Tibial nerve (tissue), 4 donors: Measurements from ENCODE around the gene CTBP1.

Source experiments
- EP300 ChIP-seq, 2 donors: sonication (generic); formaldehyde crosslinking; IDR thresholded peaks; one replicate each; pipeline ENCODE4 v1.6.1; 2017; ENCODE audit warnings: antibody characterized with exemption in 2 of 2, mild to moderate bottlenecking in 1 of 2
- POLR2A ChIP-seq, 2 donors: fragments of 450-650 bp; IDR thresholded peaks; one replicate each; pipeline ENCODE4 v1.6.1; 2017; ENCODE audit warnings: antibody characterized with exemption in 2 of 2, mild to moderate bottlenecking in 2 of 2, moderate library complexity in 2 of 2
- TF ChIP-seq, protein P1 (sequence below), 5 experiments: fragments of 200-600 bp in 3 of 5; fragments of 450-650 bp in 2 of 5; sonication (generic) in 3 of 5; IDR thresholded peaks; one replicate each; pipeline ENCODE4 v1.5.1; 2016 to 2019; ENCODE audit warnings: antibody characterized with exemption in 5 of 5, mild to moderate bottlenecking in 3 of 5, moderate library complexity in 2 of 5

DNA sequence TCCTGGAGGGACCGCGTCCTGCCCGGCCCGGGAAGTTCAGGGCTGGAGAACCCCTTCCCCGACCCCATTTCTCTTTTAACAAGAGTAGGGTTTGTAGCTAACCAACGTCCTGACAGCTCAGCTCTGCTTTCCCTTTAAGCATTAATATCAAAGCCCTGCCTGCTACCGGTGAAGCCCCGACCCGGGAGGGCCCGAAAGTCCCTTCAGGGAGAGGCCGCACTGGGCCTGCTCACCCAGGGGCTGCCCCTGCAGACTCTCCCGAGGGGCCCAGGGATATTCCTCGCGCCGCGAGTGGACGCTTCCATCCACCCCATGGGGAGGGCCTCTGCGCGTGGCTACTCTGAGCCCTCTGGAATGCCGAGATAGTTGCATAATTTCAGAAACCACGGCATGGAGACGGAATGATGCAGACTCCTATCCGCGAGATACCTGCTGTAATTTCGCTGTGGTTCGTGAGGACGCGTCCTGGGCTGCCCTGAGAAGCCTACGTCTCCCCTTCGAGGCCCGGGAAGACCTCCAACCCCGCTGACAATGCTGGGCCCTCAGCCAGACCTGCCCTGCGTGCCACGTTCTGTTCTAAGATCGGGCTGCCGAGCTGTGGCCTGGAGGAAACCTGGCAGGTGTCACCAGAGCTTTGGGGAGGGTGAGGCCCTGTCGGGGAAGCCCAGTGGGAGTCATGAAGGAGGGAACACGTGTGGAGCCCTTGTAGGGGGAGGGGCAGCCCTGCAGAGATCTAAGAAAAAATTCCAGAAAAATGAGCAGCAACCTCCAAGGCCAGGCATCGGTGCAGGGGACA is 999 bp upstream of the CTBP1 start:
- TF ChIP-seq, protein P1, sequence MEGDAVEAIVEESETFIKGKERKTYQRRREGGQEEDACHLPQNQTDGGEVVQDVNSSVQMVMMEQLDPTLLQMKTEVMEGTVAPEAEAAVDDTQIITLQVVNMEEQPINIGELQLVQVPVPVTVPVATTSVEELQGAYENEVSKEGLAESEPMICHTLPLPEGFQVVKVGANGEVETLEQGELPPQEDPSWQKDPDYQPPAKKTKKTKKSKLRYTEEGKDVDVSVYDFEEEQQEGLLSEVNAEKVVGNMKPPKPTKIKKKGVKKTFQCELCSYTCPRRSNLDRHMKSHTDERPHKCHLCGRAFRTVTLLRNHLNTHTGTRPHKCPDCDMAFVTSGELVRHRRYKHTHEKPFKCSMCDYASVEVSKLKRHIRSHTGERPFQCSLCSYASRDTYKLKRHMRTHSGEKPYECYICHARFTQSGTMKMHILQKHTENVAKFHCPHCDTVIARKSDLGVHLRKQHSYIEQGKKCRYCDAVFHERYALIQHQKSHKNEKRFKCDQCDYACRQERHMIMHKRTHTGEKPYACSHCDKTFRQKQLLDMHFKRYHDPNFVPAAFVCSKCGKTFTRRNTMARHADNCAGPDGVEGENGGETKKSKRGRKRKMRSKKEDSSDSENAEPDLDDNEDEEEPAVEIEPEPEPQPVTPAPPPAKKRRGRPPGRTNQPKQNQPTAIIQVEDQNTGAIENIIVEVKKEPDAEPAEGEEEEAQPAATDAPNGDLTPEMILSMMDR (IDR thresholded peaks at IDR 0.05), result no peak
- TF ChIP-seq EP300 (IDR thresholded peaks at IDR 0.05) (no peak), POLR2A (IDR thresholded peaks at IDR 0.05) (no peak)
